Mucosa of stomach (tissue), 1 donor: ENCODE measurements around the gene SFI1.

Experiments used
- H3K27me3 ChIP-seq: one replicate; pipeline ENCODE4 v1.7.0; 2013; ENCODE audit warnings: mild to moderate bottlenecking, low read length; ENCODE audit not compliant: control insufficient read depth, insufficient read depth
- H3K36me3 ChIP-seq: one replicate; pipeline ENCODE4 v1.7.0; 2013; ENCODE audit warnings: low read length; ENCODE audit not compliant: control insufficient read depth, insufficient read depth
- H3K4me1 ChIP-seq: one replicate; pipeline ENCODE4 v1.7.0; 2013; ENCODE audit warnings: mild to moderate bottlenecking, low read length; ENCODE audit not compliant: control insufficient read depth, insufficient read depth
- H3K4me3 ChIP-seq: one replicate; pipeline ENCODE4 v1.7.0; 2013; ENCODE audit warnings: low read length
- H3K9ac ChIP-seq: one replicate; pipeline ENCODE4 v1.7.0; 2013; ENCODE audit warnings: mild to moderate bottlenecking, low read length, moderate library complexity
- H3K9me3 ChIP-seq: one replicate; pipeline ENCODE4 v1.7.0; 2013; ENCODE audit warnings: mild to moderate bottlenecking, low read length, moderate library complexity; ENCODE audit not compliant: control insufficient read depth
- donor health status: Pancreatic carcinoma.

Gene SFI1, protein sequence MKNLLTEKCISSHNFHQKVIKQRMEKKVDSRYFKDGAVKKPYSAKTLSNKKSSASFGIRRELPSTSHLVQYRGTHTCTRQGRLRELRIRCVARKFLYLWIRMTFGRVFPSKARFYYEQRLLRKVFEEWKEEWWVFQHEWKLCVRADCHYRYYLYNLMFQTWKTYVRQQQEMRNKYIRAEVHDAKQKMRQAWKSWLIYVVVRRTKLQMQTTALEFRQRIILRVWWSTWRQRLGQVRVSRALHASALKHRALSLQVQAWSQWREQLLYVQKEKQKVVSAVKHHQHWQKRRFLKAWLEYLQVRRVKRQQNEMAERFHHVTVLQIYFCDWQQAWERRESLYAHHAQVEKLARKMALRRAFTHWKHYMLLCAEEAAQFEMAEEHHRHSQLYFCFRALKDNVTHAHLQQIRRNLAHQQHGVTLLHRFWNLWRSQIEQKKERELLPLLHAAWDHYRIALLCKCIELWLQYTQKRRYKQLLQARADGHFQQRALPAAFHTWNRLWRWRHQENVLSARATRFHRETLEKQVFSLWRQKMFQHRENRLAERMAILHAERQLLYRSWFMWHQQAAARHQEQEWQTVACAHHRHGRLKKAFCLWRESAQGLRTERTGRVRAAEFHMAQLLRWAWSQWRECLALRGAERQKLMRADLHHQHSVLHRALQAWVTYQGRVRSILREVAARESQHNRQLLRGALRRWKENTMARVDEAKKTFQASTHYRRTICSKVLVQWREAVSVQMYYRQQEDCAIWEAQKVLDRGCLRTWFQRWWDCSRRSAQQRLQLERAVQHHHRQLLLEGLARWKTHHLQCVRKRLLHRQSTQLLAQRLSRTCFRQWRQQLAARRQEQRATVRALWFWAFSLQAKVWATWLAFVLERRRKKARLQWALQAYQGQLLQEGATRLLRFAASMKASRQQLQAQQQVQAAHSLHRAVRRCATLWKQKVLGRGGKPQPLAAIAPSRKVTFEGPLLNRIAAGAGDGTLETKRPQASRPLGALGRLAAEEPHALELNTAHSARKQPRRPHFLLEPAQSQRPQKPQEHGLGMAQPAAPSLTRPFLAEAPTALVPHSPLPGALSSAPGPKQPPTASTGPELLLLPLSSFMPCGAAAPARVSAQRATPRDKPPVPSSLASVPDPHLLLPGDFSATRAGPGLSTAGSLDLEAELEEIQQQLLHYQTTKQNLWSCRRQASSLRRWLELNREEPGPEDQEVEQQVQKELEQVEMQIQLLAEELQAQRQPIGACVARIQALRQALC

DNA sequence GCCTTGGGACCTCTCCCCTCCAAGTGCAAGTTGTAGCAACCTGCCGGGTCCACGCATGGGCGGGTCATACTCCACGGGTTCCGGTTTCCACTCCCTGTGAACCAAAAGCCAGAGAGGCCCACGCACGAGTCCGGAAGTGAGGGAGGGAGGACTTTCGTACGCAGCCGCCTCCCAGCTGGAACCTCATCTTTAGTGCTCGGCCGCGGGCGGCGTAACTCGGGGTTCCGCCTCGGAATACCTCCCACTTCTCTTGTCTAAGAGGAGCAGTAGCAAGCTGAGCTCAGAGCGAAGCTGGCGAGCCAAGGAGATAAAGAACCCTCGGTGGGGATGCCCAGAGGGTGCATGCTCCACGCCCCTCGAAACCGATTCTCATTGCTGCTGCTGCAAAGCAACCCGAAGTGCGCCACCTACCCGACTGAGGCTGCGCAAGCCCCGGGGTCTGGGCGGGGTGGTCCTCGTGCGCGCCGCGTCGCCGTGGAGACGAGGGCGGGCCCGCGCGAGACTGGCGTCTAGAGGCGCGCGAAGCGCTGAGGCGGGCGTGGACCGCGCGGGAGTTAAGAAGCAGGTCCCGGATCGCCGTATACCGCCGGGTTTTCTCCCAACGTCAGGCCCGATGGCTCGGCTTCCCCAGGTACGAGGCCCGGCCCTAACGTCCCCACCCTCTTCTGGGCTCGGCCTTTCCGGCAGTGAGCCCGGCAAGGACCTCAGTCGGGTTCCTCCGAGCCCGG lies at the start of gene SFI1:
TSS of gene SFI1 (plus strand) at position 530 of the 728 bp plus-strand sequence. CDS start 11,749 bp downstream, outside the sequence.
- no peaks in the 10 kb centered on the region for H3K9me3 ChIP-seq
- H3K9ac ChIP-seq = peak within 1 kb of the TSS; percentile 75

DNA sequence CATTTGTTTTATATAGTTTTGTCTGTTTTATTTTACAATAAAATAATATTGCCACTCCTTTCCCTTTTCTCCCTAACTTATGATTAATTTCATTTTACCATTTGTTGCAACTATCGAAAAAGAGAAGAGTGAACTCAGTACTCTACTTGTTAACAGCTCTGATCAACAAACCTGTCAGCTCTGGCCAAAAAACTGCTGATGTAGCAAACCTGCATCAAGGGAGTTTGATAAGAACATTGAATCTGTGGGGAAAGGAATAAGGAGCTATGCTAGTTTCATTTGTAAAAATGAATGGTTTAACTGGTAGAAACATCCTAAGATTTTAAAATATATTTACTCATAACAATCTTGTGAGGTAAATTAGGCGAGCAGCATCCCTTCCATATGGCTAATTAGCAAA lies 49.6 kb upstream of the SFI1 start:
- H3K4me3 ChIP-seq = no peak overlapping the region
- no peak overlapping the region for H3K9ac ChIP-seq
- H3K9me3 ChIP-seq = no peaks in the 10 kb centered on the region
- no peaks in the 10 kb centered on the region for H3K27me3 ChIP-seq
- H3K4me1 ChIP-seq = no peaks in the 10 kb centered on the region
- H3K36me3 ChIP-seq = no peaks in the 10 kb centered on the region

More for the DNA sequence above, at the start of gene SFI1:
- H3K4me1 ChIP-seq = peaks cover 1% of the 10 kb centered on the region
- no peaks in the 10 kb centered on the region for H3K36me3 ChIP-seq
- H3K4me3 ChIP-seq = peak within 1 kb of the TSS; percentile 64
- H3K27me3 ChIP-seq = no peaks in the 10 kb centered on the region

DNA sequence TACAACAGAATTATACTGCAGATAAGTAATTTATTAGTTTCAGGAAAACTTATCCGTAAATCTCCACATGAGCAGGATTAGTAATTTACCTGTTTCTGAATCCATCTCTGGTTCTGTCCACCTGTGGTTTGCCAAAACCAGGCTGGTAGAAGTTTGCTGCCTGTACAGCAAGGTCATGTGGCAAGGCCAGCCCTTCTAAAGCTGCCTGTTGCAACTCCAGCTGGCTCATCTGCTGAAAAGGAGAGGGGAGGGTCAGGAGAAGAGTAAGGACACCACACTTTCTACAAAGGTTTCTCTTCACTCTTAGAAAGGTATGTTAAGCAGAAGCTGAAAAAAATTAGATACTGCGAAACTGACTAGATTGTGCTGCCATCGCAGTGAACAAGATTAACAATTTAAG lies 49.0 kb upstream of the SFI1 start:
- Histone ChIP-seq H3K9ac (no peak overlapping the region), H3K9me3 (no peaks in the 10 kb centered on the region), H3K27me3 (no peaks in the 10 kb centered on the region), H3K36me3 (no peaks in the 10 kb centered on the region), H3K4me3 (no peak overlapping the region), H3K4me1 (no peaks in the 10 kb centered on the region)

GRCh38 chr22:31448382-31448781 lies 48.0 kb upstream of the SFI1 start:
- Histone ChIP-seq H3K9ac (no peak overlapping the region), H3K36me3 (no peaks in the 10 kb centered on the region), H3K9me3 (no peaks in the 10 kb centered on the region), H3K4me3 (no peak overlapping the region), H3K27me3 (no peaks in the 10 kb centered on the region), H3K4me1 (no peaks in the 10 kb centered on the region)

- H3K36me3 ChIP-seq = no peaks in the 10 kb centered on the region
- H3K9ac ChIP-seq = no peak overlapping the region
- H3K9me3 ChIP-seq = no peaks in the 10 kb centered on the region
- no peaks in the 10 kb centered on the region for H3K27me3 ChIP-seq
- no peak overlapping the region for H3K4me3 ChIP-seq
- no peaks in the 10 kb centered on the region for H3K4me1 ChIP-seq
These were observed 46.8 kb upstream of the SFI1 start for GRCh38 chr22:31449506-31449905.

GRCh38 chr22:31451709-31452571 lies 44.4 kb upstream of the SFI1 start:
- Histone ChIP-seq H3K4me3 (no peak overlapping the region), H3K36me3 (no peaks in the 10 kb centered on the region), H3K27me3 (no peaks in the 10 kb centered on the region), H3K9me3 (no peaks in the 10 kb centered on the region), H3K9ac (no peak overlapping the region), H3K4me1 (no peaks in the 10 kb centered on the region)

GRCh38 chr22:31461699-31462098 lies 34.6 kb upstream of the SFI1 start:
- Histone ChIP-seq H3K9ac (no peak overlapping the region), H3K27me3 (no peaks in the 10 kb centered on the region), H3K36me3 (no peaks in the 10 kb centered on the region), H3K4me3 (no peak overlapping the region), H3K9me3 (no peaks in the 10 kb centered on the region), H3K4me1 (no peaks in the 10 kb centered on the region)

GRCh38 chr22:31465307-31465706 lies 31.0 kb upstream of the SFI1 start:
- Histone ChIP-seq H3K9me3 (no peaks in the 10 kb centered on the region), H3K4me3 (no peak overlapping the region), H3K27me3 (no peaks in the 10 kb centered on the region), H3K36me3 (no peaks in the 10 kb centered on the region), H3K9ac (no peak overlapping the region), H3K4me1 (no peaks in the 10 kb centered on the region)

GRCh38 chr22:31474743-31475142 lies 21.6 kb upstream of the SFI1 start:
- no peaks in the 10 kb centered on the region for H3K4me1 ChIP-seq
- no peaks in the 10 kb centered on the region for H3K9me3 ChIP-seq
- H3K27me3 ChIP-seq = no peaks in the 10 kb centered on the region
- H3K4me3 ChIP-seq = no peak overlapping the region
- H3K9ac ChIP-seq = no peak overlapping the region
- no peaks in the 10 kb centered on the region for H3K36me3 ChIP-seq

- Histone ChIP-seq H3K4me3 (no peak overlapping the region), H3K4me1 (no peaks in the 10 kb centered on the region), H3K9me3 (no peaks in the 10 kb centered on the region), H3K27me3 (no peaks in the 10 kb centered on the region), H3K9ac (no peak overlapping the region), H3K36me3 (no peaks in the 10 kb centered on the region)
These were observed 20.5 kb upstream of the SFI1 start for GRCh38 chr22:31475800-31476199.

DNA sequence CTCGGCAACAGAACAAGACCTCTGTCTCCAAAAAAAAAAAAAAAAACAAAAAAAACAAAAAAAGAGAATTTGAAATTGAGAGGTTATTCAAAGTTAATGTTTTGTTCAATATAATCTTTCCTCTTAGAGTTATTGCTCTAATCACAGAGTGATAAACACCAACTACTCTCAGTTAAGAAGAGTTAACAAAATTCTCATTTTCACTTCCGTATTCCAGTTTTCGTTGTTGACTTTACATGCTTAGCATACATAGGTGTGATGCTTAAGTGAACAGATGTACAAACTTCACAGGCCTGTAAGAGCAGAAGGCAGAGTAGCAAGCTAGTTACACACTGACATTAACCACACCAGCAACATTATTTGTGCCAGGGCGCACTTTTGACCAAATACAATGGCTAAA lies 19.0 kb upstream of the SFI1 start:
- no peaks in the 10 kb centered on the region for H3K4me1 ChIP-seq
- no peaks in the 10 kb centered on the region for H3K36me3 ChIP-seq
- no peak overlapping the region for H3K9ac ChIP-seq
- H3K4me3 ChIP-seq = no peak overlapping the region
- H3K27me3 ChIP-seq = no peaks in the 10 kb centered on the region
- no peaks in the 10 kb centered on the region for H3K9me3 ChIP-seq
